ENCODE measurements around the gene DDX1.

The DDX1 gene

DNA sequence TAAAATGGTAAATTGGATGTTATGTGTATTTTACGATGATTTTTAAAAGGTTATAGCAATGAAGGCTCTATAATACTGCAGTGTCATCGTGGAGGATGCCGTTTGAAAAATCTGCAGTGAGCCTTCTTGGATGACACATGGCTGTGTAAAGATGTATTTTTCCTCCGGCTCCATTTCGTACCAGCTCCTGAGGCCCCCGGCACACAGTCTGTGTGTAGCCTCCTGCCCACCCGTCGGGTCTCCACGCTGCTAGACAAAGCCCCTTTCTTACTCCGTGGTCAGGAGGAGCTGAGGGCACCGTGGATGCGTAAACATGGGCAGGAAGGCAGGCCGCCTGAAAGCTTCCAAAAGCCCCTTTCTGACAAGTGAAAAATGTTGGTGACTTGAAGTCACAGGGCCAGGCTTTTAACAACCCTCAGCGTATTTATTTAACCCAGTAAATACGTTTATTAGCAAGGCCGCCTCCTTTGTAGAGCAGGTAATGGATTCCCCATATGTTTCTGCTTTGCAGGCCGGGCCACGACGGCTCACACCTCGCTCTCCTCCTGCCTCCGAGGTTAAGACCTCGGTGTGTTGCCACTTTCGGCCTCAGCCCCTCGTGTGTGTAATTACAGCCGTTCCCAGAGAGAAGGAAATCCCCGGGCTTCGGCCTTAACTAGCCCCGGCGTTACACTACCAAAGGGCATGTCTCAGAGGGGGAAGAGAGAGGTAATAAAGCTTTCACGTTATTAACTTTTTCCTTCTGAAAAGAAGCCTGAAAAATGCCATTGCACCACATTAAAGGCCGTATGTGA, 72.8 kb downstream of the DDX1 start:
- FAIRE-seq = no peak

DNA sequence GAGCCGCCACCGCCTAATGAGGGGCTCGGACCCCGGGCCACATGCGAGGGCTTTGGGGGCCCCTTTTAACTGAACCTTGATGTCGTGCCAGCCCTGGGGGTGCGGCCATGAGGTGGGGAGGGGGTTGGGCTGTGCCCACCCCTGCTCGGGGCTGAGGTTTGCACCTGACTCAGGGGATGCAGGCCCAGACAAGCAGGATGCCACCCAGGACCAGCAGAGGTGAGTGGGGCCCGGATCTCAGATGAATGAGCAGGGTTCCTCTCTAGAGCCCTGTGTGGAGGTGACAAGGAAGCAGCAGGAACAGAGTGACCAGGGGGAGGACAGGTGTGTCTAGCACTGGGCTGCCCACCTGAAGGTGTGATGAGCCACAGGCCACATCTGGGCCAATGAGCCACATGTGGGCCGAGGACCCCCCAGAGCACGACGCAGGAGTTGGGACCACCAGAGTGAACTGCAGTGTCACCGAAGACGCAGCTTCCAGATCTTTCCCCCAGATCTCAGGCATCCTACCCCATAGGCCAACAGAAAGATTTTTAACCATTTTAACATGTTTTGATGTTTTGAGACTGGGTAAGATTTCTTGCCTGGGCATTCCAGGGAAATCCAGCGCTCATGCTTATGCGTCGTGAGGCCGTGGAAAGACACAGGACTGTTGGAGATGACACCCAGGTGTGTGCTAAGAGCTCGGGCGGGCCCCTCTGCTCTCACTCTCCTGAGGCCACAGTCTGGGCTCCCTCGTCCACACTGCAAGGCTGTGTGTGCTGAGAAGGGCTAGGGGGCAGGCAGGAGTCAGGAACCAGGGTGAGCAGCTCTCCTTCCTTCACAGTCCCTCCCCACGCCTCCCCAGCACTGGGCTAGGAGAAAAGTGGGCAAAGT, 73.6 kb downstream of the DDX1 start:
- FAIRE-seq = no peak

DNA sequence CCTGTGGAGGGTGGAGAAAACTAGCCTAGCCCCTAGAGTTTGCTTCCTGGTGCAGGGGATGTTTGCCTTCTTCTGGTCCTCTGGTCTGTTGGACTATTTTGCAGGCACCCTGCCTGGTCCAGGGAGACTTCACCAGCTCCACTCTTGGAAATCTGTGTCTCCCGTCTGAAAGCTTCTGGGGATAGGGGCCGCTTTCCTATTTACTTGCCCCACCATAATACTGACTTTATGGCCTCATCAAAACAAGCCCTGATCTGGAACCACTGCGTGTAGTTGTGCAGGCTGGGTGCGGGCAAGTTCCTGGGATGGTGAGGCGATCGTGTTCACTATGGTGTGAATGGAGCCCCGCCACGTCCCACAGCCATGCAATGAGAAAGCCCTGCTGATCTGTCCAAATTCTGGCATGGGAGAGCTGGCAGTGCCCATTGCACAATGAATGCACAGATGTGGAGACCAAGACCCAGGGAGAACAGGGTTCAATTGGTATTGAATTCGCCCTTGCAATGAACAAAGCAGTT, 74.3 kb downstream of the DDX1 start:
- no peak for FAIRE-seq

- FAIRE-seq = no peak
These were observed 75.5 kb downstream of the DDX1 start for GRCh38 chr2:15666861-15667808.

DNA sequence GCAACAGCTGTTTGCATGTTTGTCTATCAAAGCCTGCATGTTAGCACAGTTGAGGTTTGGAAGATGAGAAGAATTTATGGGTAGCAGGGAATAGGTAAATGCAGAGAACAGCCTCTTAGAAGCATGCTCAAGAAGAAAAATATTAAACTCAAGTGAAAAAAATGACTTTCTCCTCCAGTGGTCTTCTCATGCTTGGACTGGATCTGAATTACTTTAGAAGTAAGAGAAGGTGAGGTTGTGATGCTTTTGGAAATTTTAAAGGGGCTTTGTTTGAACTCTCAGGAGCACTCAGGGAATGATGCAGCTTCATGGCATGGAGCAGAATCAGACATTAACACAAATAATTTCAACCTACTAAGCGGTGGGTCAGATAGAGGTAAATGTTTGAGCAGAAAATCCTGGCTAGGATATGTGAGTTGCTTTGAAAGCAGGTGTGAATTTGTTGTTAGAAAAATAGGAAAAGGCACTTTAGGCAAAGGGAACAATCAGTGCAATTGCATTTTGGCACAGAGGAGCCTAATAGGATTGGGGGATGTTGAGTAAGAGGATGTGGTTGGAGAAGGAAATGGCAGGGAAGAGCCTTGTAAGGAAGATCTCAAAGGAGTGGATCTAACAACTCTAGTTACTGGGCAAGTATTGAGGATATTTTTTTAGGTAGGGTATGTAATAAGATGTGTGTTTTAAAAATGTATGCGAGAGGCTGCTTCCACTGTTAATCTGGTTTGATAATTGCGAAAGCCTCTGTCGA, 76.3 kb downstream of the DDX1 start:
- FAIRE-seq = no peak

DNA sequence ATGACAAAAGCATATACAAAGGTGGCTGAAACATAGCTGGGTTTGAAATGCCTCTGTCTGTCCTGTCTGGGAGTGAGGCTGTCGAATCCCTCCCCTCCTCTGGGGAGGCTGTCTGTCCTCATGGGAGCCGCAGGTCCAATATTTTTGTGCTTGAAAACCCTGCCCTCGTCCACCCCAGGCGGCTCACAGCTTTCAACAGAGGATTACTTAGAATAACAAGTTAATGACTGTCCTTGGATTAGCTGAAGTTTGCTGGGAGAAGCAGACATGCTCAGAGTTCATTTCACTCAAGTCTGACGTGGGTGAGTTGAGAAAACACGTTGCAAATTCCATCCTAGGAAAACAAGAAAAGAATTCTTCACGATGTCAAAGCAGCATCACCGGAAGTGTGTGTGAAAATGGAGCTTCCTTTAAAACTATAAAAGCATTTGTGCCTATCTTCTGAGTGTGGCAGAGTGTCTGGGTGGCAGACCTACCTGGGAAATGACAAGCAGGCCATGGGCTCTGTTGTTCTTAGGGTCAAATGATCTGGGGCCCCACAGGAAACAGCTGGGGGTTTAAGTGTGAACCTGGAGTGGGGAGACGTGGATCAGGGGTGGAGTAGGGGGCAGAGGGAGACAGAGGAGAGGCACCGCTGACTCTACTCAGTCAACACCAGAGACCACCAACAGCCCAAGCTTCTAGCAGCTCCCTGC, 77.1 kb downstream of the DDX1 start:
- no peak for FAIRE-seq

GRCh38 chr2:15669375-15669910, 77.8 kb downstream of the DDX1 start:
- no peak for FAIRE-seq

- FAIRE-seq = no peak
These were observed 78.8 kb downstream of the DDX1 start for GRCh38 chr2:15670469-15670868.

DNA sequence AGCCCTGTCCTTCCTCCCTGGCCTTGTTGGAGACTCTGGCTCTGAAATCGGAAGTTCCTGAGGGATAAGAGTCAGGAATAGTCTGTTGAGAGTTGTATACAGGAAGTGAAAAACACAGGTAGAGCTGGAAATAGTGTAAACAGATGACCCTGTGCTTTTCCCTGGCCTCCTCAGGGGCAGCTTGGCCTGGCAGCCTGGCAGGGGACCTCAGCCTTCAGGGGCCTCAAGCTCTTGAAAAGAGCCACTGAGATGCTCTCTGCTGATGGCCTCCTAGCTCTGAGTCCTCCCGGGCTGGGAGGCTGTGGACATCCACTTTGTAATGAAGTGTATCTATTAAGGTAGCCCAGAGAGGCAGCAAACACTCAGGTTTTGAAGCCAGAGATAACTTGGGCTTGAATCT, 79.3 kb downstream of the DDX1 start:
- no peak for FAIRE-seq

- no peak for FAIRE-seq
These were observed 79.7 kb downstream of the DDX1 start for GRCh38 chr2:15671409-15671808.

- no peak for FAIRE-seq
These were observed 80.5 kb downstream of the DDX1 start for GRCh38 chr2:15671842-15672815.

DNA sequence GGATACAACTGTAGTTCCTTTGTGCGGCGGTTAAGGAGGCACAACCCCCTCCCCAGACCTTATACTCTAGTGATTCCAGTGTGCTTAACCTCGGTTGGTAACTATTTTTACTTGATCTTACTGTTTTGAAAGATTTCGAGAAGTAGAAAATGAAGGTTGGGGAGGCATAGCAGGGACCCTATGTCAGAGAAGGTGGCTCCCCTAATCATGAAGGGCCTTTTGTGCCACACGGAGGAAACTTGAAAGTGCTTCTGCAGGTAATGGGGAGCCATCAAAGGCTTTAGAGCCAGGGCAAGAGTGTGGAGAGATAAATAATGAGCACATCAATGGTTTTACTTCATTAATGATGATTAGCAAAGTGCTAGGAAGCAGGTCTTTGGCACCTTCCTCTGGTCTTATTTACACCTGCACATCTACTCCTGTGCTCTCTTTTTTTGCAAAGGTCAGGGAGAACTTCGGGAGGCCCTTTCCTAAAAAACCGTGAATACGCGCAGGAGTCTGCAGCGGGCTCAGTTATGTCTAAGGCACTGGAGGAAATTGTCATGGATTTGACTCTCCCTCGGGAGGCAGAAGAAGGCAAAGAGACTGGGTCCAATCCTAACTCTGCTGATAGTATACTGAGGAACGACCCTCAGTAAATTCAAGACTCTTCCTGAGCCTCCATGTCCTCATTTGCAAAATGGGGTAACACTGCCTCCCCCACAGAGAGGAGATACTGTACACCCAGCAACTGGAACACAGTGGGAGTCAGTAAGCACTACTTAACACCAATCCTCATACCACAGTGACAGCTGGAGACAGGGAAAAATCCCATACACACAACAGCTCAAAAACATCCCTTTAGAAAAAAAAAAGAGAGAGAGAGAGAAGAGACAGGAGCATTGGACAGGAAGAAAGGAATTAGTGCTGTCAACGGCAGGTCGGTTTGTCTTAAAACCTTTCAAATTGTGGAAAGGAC, 81.6 kb downstream of the DDX1 start:
- FAIRE-seq = no peak

GRCh38 chr2:15673919-15674636, 82.4 kb downstream of the DDX1 start:
- FAIRE-seq = no peak

- no peak for FAIRE-seq
These were observed 83.2 kb downstream of the DDX1 start for GRCh38 chr2:15674637-15675455.

GRCh38 chr2:15675456-15676195, 84.0 kb downstream of the DDX1 start:
- FAIRE-seq = no peak
